HG02642 (cell line): Measurements from ENCODE around the gene NCEH1.
"Not testable (repeated sequence)": the region's sequence is repeated elsewhere in the genome, so short reads cannot be mapped to it uniquely, and the experiment has no call there.

ENCODE experiments used
- ATAC-seq: cut with Tn5 transposase; IDR thresholded peaks from one replicate; pipeline ENCODE4 v1.9.1; 2021; ENCODE audit warnings: mild to moderate bottlenecking; ENCODE audit not compliant: unreplicated experiment, poor library complexity

NCEH1 gene

DNA sequence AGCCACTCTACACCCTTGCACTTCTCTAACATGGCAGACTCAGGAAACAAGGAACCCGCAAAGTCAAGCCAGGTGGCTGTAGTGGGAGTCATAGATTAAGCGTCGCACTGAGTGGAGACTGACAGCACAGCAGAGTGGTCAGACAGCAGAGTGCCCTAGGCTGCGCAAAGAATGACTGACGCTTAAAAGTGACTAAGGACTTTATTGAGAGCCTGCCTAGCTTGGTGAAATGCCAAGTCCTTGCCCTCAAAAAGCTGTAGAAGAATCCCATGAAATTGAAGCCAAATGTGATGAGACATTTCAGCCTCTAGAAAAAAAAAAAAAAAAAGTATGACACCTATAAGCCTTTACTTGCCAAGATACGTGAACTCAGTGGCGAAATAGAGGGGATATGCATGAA is 30.2 kb downstream of the NCEH1 start:
- ATAC-seq = no peak

- no peak for ATAC-seq
These were observed 31.3 kb downstream of the NCEH1 start for GRCh38 chr3:172679599-172679998.

- no peak for ATAC-seq
These were observed 32.8 kb downstream of the NCEH1 start for GRCh38 chr3:172678068-172678467.

- ATAC-seq = no peak
These were observed 34.5 kb downstream of the NCEH1 start for GRCh38 chr3:172676196-172676922.

- no peak for ATAC-seq
These were observed 35.2 kb downstream of the NCEH1 start for GRCh38 chr3:172675441-172676193.

GRCh38 chr3:172673210-172673679 is 37.6 kb downstream of the NCEH1 start:
- ATAC-seq = peak; percentile 74

DNA sequence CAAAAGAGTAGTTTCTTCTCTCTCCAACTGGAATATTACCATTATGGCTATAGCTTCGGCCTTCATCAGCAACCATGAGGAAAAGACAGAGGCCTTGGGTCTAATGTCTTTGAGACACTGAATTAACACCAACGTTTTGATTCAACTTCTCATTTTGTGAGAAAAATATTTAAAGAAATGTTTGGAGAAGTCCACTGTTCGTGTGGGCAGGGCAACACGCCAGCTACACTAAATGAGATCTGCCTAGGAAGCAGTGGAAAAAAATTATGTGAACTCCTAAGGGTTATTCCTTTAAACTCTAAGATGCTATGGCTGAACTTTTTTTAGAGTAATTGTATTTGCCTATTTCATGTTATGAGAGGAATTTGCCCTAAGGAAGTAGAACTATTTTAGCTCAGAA is 41.8 kb downstream of the NCEH1 start:
- no peak for ATAC-seq

DNA sequence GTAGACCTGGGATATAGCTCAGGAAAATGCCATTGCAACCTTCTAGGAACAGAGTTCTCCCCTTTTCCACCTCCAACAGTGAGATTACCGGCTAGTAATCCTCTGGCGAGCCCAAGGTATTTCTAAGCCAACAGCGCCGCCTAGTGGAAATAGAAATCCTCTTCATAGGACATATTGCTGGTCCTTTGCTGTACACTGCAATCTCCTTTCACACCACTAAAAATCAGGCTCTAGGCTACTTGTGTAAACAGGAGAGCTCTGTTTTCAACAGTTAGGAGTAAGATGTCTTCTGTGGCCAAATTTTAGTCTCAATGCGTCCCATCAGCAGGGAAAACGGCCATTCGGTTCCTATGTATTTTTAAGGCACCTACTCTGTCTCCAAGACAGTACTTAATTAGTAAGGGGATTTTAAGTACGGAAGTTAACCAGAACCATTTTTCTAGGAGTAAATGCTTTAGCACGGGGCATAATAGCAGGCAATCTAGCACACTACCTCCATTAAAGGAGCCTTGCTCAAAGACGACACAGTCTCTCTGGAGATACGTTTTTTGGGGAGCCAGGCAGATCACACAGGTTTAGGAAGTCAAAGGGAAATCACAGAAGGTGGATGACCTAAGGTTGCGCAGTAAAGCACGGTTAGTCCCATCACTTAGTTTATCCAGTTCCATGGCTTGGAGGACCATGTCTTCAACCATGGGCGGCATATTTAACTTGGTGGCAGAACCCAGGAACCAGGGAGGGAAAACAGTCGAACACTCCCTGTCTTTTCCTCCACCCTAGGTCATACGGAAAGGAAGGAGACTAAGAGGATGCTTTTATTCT is 43.8 kb downstream of the NCEH1 start:
- peak; percentile 95 for ATAC-seq

DNA sequence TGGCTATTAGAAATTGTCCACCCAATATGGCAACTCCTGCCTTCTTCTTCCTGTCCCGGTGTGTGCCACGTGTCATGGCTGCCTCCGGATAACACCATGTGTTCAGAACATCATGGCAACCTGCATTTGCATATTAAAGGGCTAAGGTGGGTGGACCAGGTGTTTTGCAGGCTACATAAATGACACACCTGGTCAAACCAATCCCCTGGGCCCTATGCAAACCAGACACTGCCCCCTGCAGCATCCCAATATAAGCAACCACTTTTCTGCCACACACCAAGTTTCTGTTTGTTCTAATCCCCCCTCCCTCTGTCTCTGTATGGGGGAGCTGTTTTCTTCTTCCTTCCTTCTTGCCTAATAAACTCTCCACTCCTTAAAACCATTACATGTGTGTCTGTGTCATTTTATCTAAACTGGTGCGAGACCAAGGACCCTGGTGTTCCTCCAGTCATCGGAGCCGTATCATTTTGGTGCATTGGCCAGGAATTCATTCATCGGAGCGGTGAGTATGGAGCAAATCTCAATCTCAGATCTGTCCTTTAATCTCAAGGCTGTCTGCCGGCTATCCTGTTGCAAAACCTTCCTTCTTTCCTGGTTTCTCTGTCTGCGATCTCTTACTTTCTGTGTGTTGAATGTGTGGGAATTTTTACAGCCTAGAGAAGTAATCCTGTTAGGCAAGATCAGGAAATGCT is 44.5 kb downstream of the NCEH1 start:
- ATAC-seq = no peak

- not testable (repeated sequence) for ATAC-seq
These were observed 45.4 kb downstream of the NCEH1 start for GRCh38 chr3:172665510-172665909.

GRCh38 chr3:172660421-172660820 is 50.4 kb downstream of the NCEH1 start:
- ATAC-seq = not testable (repeated sequence)

- no peak for ATAC-seq
These were observed 51.4 kb downstream of the NCEH1 start for GRCh38 chr3:172659246-172660002.

GRCh38 chr3:172658344-172659245 is 52.3 kb downstream of the NCEH1 start:
- no peak for ATAC-seq

DNA sequence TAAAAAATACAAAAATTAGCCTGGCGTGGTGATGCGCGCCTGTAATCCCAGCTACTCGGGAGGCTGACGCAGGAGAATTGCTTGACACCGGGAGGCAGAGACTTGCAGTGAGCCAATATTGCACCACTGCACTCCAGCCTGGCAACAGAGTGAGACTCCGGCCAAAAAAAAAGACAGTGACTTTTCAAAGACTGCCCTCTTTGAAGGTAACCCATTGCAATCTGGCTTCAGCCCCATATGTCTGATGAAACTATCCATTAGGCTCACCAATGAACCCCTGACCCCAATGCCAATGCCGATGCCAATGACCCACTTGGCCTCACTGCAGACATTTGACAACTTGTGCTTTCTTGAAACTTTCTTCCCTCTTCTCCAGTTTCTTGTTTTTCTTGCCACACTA is 54.3 kb downstream of the NCEH1 start:
- ATAC-seq = no peak

- ATAC-seq = no peak
These were observed 55.5 kb downstream of the NCEH1 start for GRCh38 chr3:172655388-172655787.

GRCh38 chr3:172654470-172654869 is 56.4 kb downstream of the NCEH1 start:
- ATAC-seq = no peak

DNA sequence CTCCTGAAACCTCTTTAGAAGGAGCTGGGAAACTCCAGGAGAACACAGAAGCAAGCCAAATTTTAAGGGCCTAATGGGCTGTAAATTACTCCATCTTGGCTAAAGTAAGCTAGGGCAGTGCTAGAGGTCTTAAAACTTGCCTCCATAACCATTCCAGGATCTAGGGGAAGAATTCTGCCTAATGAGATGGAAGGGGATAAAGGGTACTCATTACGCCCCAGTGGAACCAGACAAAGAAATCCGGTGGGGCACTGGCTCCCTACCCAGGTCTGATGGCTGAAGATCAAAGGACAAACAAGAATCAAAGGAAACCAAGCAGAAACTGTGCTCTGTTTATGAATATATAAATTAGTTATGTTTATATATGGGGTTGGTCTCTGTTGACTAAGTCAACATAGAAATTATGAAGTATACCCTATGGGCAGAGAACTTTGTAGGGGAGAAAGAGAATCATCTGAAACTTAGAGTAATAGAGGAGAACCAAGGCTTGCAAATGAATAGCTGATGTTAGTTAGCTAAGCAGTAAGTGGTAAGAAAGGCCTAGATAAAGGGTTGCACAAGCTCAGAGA is 57.8 kb downstream of the NCEH1 start:
- no peak for ATAC-seq

GRCh38 chr3:172651936-172652625 is 58.8 kb downstream of the NCEH1 start:
- no peak for ATAC-seq
